Measurements from ENCODE around the gene RNASEH2A. TPM values are rescaled to one million over a fixed set of nuclear protein-coding genes. Genes with fewer than 3 reads are reported as not detected.

Gene RNASEH2A
- total and polyA plus RNA-seq, 2 experiments from 2014 or later: 16.9 to 32.3 TPM

DNA sequence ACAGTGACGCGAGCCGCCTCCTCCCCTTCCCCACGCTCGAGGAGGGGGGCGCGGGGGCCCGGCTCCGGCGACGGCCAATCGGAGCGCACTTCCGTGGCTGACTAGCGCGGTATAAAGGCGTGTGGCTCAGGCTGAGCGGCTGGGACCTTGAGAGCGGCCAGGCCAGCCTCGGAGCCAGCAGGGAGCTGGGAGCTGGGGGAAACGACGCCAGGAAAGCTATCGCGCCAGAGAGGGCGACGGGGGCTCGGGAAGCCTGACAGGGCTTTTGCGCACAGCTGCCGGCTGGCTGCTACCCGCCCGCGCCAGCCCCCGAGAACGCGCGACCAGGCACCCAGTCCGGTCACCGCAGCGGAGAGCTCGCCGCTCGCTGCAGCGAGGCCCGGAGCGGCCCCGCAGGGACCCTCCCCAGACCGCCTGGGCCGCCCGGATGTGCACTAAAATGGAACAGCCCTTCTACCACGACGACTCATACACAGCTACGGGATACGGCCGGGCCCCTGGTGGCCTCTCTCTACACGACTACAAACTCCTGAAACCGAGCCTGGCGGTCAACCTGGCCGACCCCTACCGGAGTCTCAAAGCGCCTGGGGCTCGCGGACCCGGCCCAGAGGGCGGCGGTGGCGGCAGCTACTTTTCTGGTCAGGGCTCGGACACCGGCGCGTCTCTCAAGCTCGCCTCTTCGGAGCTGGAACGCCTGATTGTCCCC lies 14.9 kb upstream of the RNASEH2A start, which contains the start of gene JUNB:
Gene JUNB (plus strand): TSS at position 142 of the 706 bp plus-strand sequence. CDS start 286 bp downstream, at position 428.
- H3K79me2 ChIP-seq (ENCODE audit: insufficient read depth): peaks cover 19% of the 10 kb centered on the region
- H3K4me1 ChIP-seq (ENCODE audit: insufficient read depth): peaks cover 36% of the 10 kb centered on the region
- H4K20me1 ChIP-seq (ENCODE audit: insufficient read depth): no peaks in the 10 kb centered on the region
- peak within 1 kb of the TSS; percentile 93 for H3K4me3 ChIP-seq
- H3F3A ChIP-seq (ENCODE audit: insufficient read depth): peaks cover 49% of the 10 kb centered on the region
- no peaks in the 10 kb centered on the region for H3K9me2 ChIP-seq (ENCODE audit: insufficient read depth)
- H3K4me2 ChIP-seq (ENCODE audit: unreplicated experiment): peak within 1 kb of the TSS; percentile 90
- 0 to 2% methylated on average over 50 to 68 of the region's 73 CpGs for WGBS, 2 experiments (ENCODE audit: low coverage in 1 of 2, low lambda C conversion rate in 2 of 2, missing lambda C conversion rate in 2 of 2)
- no peaks in the 10 kb centered on the region for H3K9me3 ChIP-seq (ENCODE audit: low read depth)
- no peak for TF ChIP-seq EZH2 (IDR thresholded peaks at IDR 0.05; ENCODE audit: insufficient read depth, poor library complexity, severe bottlenecking)
- TF ChIP-seq EZH2phosphoT487 (IDR thresholded peaks at IDR 0.05; ENCODE audit: insufficient read depth, low read depth): no peak
- H3K27ac ChIP-seq: peak within 1 kb of the TSS; percentile 99
- no peaks in the 10 kb centered on the region for H3K36me3 ChIP-seq (ENCODE audit: low read depth)
- no peaks in the 10 kb centered on the region for H3K27me3 ChIP-seq (replicated peaks; ENCODE audit: insufficient read depth)
- in situ Hi-C loops (cut with MboI): no loop called here
- H2AFZ ChIP-seq: no peak within 1 kb of the TSS
- peak; percentile 97 for DNase-seq
- peak within 1 kb of the TSS; percentile 98 for H3K9ac ChIP-seq

- peaks cover 19% of the 10 kb centered on the region for H3K79me2 ChIP-seq (ENCODE audit: insufficient read depth)
- H3K9me3 ChIP-seq (ENCODE audit: low read depth): no peaks in the 10 kb centered on the region
- H3K27me3 ChIP-seq (replicated peaks; ENCODE audit: insufficient read depth): no peaks in the 10 kb centered on the region
- in situ Hi-C loops (cut with MboI): no loop called here
- H3K4me1 ChIP-seq (ENCODE audit: insufficient read depth): peaks cover 36% of the 10 kb centered on the region
- no peaks in the 10 kb centered on the region for H3K36me3 ChIP-seq (ENCODE audit: low read depth)
- H3K9ac ChIP-seq: peak overlapping the region; percentile 98
- H3K9me2 ChIP-seq (ENCODE audit: insufficient read depth): no peaks in the 10 kb centered on the region
- H2AFZ ChIP-seq: no peak overlapping the region
- peak overlapping the region; percentile 99 for H3K27ac ChIP-seq
- H3K4me2 ChIP-seq (ENCODE audit: unreplicated experiment): peak overlapping the region; percentile 90
- H3F3A ChIP-seq (ENCODE audit: insufficient read depth): peaks cover 55% of the 10 kb centered on the region
- H4K20me1 ChIP-seq (ENCODE audit: insufficient read depth): no peaks in the 10 kb centered on the region
- WGBS, 2 experiments (ENCODE audit: low coverage in 1 of 2, low lambda C conversion rate in 2 of 2, missing lambda C conversion rate in 2 of 2): 1% methylated on average over 68 to 82 of the region's 84 CpGs
- TF ChIP-seq EZH2phosphoT487 (IDR thresholded peaks at IDR 0.05; ENCODE audit: insufficient read depth, low read depth): no peak
- TF ChIP-seq EZH2 (IDR thresholded peaks at IDR 0.05; ENCODE audit: insufficient read depth, poor library complexity, severe bottlenecking): no peak
- H3K4me3 ChIP-seq: peak overlapping the region; percentile 93
- DNase-seq: peak; percentile 77
These were observed 14.1 kb upstream of the RNASEH2A start for GRCh38 chr19:12792051-12792852.

- Histone ChIP-seq H3K9me2 (ENCODE audit: insufficient read depth) (no peaks in the 10 kb centered on the region), H2AFZ (no peak overlapping the region), H3K36me3 (ENCODE audit: low read depth) (no peaks in the 10 kb centered on the region), H3K79me2 (ENCODE audit: insufficient read depth) (peaks cover 19% of the 10 kb centered on the region), H3F3A (ENCODE audit: insufficient read depth) (peaks cover 54% of the 10 kb centered on the region), H3K4me1 (ENCODE audit: insufficient read depth) (peaks cover 34% of the 10 kb centered on the region), H3K27ac (peak overlapping the region; percentile 99), H4K20me1 (ENCODE audit: insufficient read depth) (no peaks in the 10 kb centered on the region), H3K27me3 (replicated peaks; ENCODE audit: insufficient read depth) (no peaks in the 10 kb centered on the region), H3K4me3 (peak overlapping the region; percentile 93), H3K4me2 (ENCODE audit: unreplicated experiment) (peak overlapping the region; percentile 90), H3K9me3 (ENCODE audit: low read depth) (no peaks in the 10 kb centered on the region), H3K9ac (peak overlapping the region; percentile 98)
- peak; percentile 36 for DNase-seq
- 0 to 2% methylated on average over 19 to 22 of the region's 22 CpGs for WGBS, 2 experiments (ENCODE audit: low coverage in 1 of 2, low lambda C conversion rate in 2 of 2, missing lambda C conversion rate in 2 of 2)
- TF ChIP-seq EZH2 (IDR thresholded peaks at IDR 0.05; ENCODE audit: insufficient read depth, poor library complexity, severe bottlenecking) (no peak), EZH2phosphoT487 (IDR thresholded peaks at IDR 0.05; ENCODE audit: insufficient read depth, low read depth) (no peak)
- in situ Hi-C loops (cut with MboI): no loop called here
These were observed 13.5 kb upstream of the RNASEH2A start for GRCh38 chr19:12792853-12793289.

GRCh38 chr19:12793290-12794195 lies 12.8 kb upstream of the RNASEH2A start:
- 1 to 2% methylated on average over 53 to 68 of the region's 81 CpGs for WGBS, 2 experiments (ENCODE audit: low coverage in 1 of 2, low lambda C conversion rate in 2 of 2, missing lambda C conversion rate in 2 of 2)
- in situ Hi-C loops (cut with MboI): no loop called here

More at GRCh38 chr19:12793290-12794195, 12.8 kb upstream of the RNASEH2A start:
- Histone ChIP-seq H2AFZ (no peak overlapping the region), H3K27ac (peak overlapping the region; percentile 99), H3K9ac (peak overlapping the region; percentile 98), H3K27me3 (replicated peaks; ENCODE audit: insufficient read depth) (no peaks in the 10 kb centered on the region), H3K4me3 (peak overlapping the region; percentile 93), H4K20me1 (ENCODE audit: insufficient read depth) (no peaks in the 10 kb centered on the region), H3K36me3 (ENCODE audit: low read depth) (no peaks in the 10 kb centered on the region), H3K79me2 (ENCODE audit: insufficient read depth) (peaks cover 19% of the 10 kb centered on the region), H3K4me1 (ENCODE audit: insufficient read depth) (peaks cover 27% of the 10 kb centered on the region), H3K9me3 (ENCODE audit: low read depth) (no peaks in the 10 kb centered on the region), H3K4me2 (ENCODE audit: unreplicated experiment) (peak overlapping the region; percentile 90), H3K9me2 (ENCODE audit: insufficient read depth) (no peaks in the 10 kb centered on the region), H3F3A (ENCODE audit: insufficient read depth) (peaks cover 48% of the 10 kb centered on the region)
- DNase-seq: peak; percentile 95
- TF ChIP-seq EZH2 (IDR thresholded peaks at IDR 0.05; ENCODE audit: insufficient read depth, poor library complexity, severe bottlenecking) (no peak), EZH2phosphoT487 (IDR thresholded peaks at IDR 0.05; ENCODE audit: insufficient read depth, low read depth) (no peak)
